Hepatocyte (in vitro differentiated cells): Measurements from ENCODE around the gene FN1.

Source experiments
- EZH2 ChIP-seq: fragments of 200-600 bp; sonication (generic); IDR thresholded peaks from 2 replicates; pipeline ENCODE4 v1.6.1; 2016; ENCODE audit warnings: antibody characterized with exemption, mild to moderate bottlenecking, borderline replicate concordance
- EZH2phosphoT487 ChIP-seq: fragments of 200-600 bp; sonication (generic); IDR thresholded peaks from one replicate; pipeline ENCODE4 v1.6.1; 2018; ENCODE audit warnings: antibody characterized with exemption, mild to moderate bottlenecking, low read depth, moderate library complexity; ENCODE audit not compliant: unreplicated experiment, severe bottlenecking
- TF ChIP-seq, protein P1 (sequence below): fragments of 200-600 bp; sonication (generic); IDR thresholded peaks from 2 replicates; pipeline ENCODE4 v1.5.1; 2016; ENCODE audit warnings: antibody characterized with exemption, mild to moderate bottlenecking; ENCODE audit not compliant: poor library complexity

DNA sequence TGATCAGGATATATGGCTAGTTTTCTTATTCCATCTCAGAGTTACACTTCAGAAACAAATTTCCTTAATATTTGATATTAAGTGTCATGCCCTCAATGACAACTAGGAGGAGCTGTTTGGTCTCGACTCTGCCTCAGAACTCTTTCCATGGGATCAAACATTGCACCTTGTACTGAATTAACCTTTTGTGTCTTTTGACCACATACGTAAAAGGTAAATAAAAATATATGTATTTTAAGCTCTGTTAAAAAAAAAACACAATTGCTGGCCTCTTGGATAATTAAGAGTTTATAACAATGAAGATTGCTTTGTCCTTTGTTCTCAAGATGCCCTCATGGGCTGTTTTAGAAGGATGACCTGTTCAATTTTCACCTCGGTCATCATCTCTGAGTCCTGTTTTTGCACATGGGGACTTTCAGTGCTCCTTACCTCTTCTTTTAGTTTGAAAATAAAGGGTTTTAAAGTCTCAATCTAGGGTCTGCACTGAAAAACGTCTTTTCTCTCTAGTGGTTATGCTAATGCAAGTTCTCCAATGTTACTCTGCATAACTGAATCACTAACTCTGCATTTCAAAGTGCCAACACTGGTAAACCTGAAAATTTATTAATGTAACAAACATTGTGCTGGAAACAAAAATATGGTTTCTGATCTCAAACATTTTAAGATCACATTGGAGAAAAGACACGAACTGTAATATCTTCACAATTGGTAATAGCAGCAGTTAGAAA is 18.8 kb upstream of the FN1 start:
- TF ChIP-seq, protein P1, sequence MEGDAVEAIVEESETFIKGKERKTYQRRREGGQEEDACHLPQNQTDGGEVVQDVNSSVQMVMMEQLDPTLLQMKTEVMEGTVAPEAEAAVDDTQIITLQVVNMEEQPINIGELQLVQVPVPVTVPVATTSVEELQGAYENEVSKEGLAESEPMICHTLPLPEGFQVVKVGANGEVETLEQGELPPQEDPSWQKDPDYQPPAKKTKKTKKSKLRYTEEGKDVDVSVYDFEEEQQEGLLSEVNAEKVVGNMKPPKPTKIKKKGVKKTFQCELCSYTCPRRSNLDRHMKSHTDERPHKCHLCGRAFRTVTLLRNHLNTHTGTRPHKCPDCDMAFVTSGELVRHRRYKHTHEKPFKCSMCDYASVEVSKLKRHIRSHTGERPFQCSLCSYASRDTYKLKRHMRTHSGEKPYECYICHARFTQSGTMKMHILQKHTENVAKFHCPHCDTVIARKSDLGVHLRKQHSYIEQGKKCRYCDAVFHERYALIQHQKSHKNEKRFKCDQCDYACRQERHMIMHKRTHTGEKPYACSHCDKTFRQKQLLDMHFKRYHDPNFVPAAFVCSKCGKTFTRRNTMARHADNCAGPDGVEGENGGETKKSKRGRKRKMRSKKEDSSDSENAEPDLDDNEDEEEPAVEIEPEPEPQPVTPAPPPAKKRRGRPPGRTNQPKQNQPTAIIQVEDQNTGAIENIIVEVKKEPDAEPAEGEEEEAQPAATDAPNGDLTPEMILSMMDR = peak; percentile 70
- TF ChIP-seq EZH2 (no peak), EZH2phosphoT487 (no peak)
